OCI-M2 (cell line): ENCODE measurements around the gene SMARCC1.

Experiments
- DNase-seq: peaks from one replicate; lab custom pipeline; 2025; ENCODE audit not compliant: unreplicated experiment; lab: John Stamatoyannopoulos, UW

The SMARCC1 gene

GRCh38 chr3:47636921-47637320 lies 144.8 kb downstream of the SMARCC1 start:
- no peak for DNase-seq

- no peak for DNase-seq
Observed at GRCh38 chr3:47636225-47636624, 145.5 kb downstream of the SMARCC1 start.

- DNase-seq, result no peak
Observed at GRCh38 chr3:47635536-47635935, 146.2 kb downstream of the SMARCC1 start.

GRCh38 chr3:47634996-47635395 lies 146.7 kb downstream of the SMARCC1 start:
- no peak for DNase-seq

GRCh38 chr3:47630810-47631209 lies 150.9 kb downstream of the SMARCC1 start:
- DNase-seq, result no peak

GRCh38 chr3:47629770-47630169 lies 151.9 kb downstream of the SMARCC1 start:
- DNase-seq, result no peak

- DNase-seq, result no peak
Observed at GRCh38 chr3:47628426-47628825, 153.3 kb downstream of the SMARCC1 start.

- no peak for DNase-seq
Observed at GRCh38 chr3:47622671-47623461, 158.8 kb downstream of the SMARCC1 start.

- no peak for DNase-seq
Observed at GRCh38 chr3:47617086-47618010, 164.3 kb downstream of the SMARCC1 start.

GRCh38 chr3:47614788-47615187 lies 166.9 kb downstream of the SMARCC1 start:
- DNase-seq, result no peak

GRCh38 chr3:47613722-47614121 lies 168.0 kb downstream of the SMARCC1 start:
- DNase-seq, result no peak

GRCh38 chr3:47612879-47613278 lies 168.8 kb downstream of the SMARCC1 start:
- no peak for DNase-seq

- DNase-seq, result no peak
Observed at GRCh38 chr3:47612178-47612577, 169.5 kb downstream of the SMARCC1 start.

- DNase-seq, result no peak
Observed at GRCh38 chr3:47611576-47611975, 170.1 kb downstream of the SMARCC1 start.

GRCh38 chr3:47610583-47610982 lies 171.1 kb downstream of the SMARCC1 start:
- no peak for DNase-seq

GRCh38 chr3:47607335-47607734 lies 174.4 kb downstream of the SMARCC1 start:
- no peak for DNase-seq

GRCh38 chr3:47606165-47606564 lies 175.5 kb downstream of the SMARCC1 start:
- DNase-seq, result no peak

- DNase-seq, result no peak
Observed at GRCh38 chr3:47605652-47606051, 176.0 kb downstream of the SMARCC1 start.

GRCh38 chr3:47604145-47604544 lies 177.5 kb downstream of the SMARCC1 start:
- no peak for DNase-seq

- no peak for DNase-seq
Observed at GRCh38 chr3:47603332-47603731, 178.4 kb downstream of the SMARCC1 start.

GRCh38 chr3:47601281-47601680 lies 180.4 kb downstream of the SMARCC1 start:
- DNase-seq, result no peak

- no peak for DNase-seq
Observed at GRCh38 chr3:47594792-47595191, 186.9 kb downstream of the SMARCC1 start.
